Kidney (tissue), 14 donors: ENCODE results near the gene OXTR. TPM values are rescaled to one million over a fixed set of nuclear protein-coding genes. Genes with fewer than 3 reads are reported as not detected.

ENCODE experiments used
- DNase-seq, 5 donors: peaks; one replicate each; pipeline ENCODE4 v3.0.0-alpha.2; 2013 to 2020
- FAIRE-seq: peaks from 2 replicates; lab custom pipeline; 2012; peaks lifted over from hg19 to GRCh38; lab: Jason Lieb, UNC
- H3K27ac ChIP-seq, 2 donors: one replicate each; pipeline ENCODE4 v1.7.0; 2013; ENCODE audit warnings: low read depth in 2 of 2, low read length in 2 of 2, inconsistent platforms in 1 of 2
- H3K27me3 ChIP-seq: one replicate; pipeline ENCODE4 v1.7.1; 2013; ENCODE audit warnings: low read length, inconsistent platforms; ENCODE audit not compliant: control insufficient read depth, insufficient read depth
- H3K36me3 ChIP-seq, 3 donors: one replicate each; pipeline versions ENCODE4 v1.7.0 to v1.7.1; 2013; ENCODE audit warnings: low read length in 3 of 3, control low read depth in 1 of 3, inconsistent platforms in 1 of 3; ENCODE audit not compliant: insufficient read depth in 3 of 3, control insufficient read depth in 2 of 3
- H3K4me1 ChIP-seq, 3 donors: one replicate each; pipeline versions ENCODE4 v1.7.0 to v1.7.1; 2013; ENCODE audit warnings: low read length in 3 of 3, inconsistent platforms in 1 of 3, low read depth in 1 of 3; ENCODE audit not compliant: control insufficient read depth in 2 of 3, insufficient read depth in 2 of 3
- H3K4me3 ChIP-seq, 3 donors: one replicate each; pipeline versions ENCODE4 v1.7.0 to v1.8.1; 2013; ENCODE audit warnings: low read length in 3 of 3, control low read depth in 1 of 3, inconsistent platforms in 1 of 3
- H3K9ac ChIP-seq, 3 donors: one replicate each; pipeline versions ENCODE4 v1.7.0 to v1.7.1; 2013; ENCODE audit warnings: low read length in 3 of 3, control low read depth in 1 of 3, inconsistent platforms in 1 of 3
- H3K9me3 ChIP-seq, 3 donors: one replicate each; pipeline versions ENCODE4 v1.7.0 to v1.7.1; 2013; ENCODE audit warnings: low read length in 3 of 3, control low read depth in 1 of 3, inconsistent platforms in 1 of 3; ENCODE audit not compliant: control insufficient read depth in 2 of 3, insufficient read depth in 1 of 3
- intact Hi-C: fragments of 100-400 bp; cut with DNase I; formaldehyde crosslinking; loops from one replicate; pipeline ENCODE4 v1.11.1; 2022
- polyA plus RNA-seq: library from polyadenylated mRNA; stranded (reverse); fragments of 350-450 nt; fragmentation: Illumina TruSeq; extraction: RNeasy Lipid Tissue Mini Kit (QIAGEN cat#74804); gene quantifications from one replicate; pipeline ENCODE4 v1.2.3, GENCODE V29; 2014; ENCODE audit warnings: low read depth, low replicate concordance; ENCODE audit not compliant: insufficient read depth
- total RNA-seq: library from RNA; stranded (reverse); fragmentation: NEBNext Ultra II Directional; extraction: Animal tissue kit (Norgen Biotek cat#: 25700); gene quantifications from one replicate; pipeline ENCODE4 v1.2.1, GENCODE V29; 2021
- TF ChIP-seq, protein P1 (sequence below): IDR thresholded peaks from 3 replicates; pipeline ENCODE4 v1.5.1; 2012; ENCODE audit warnings: mild to moderate bottlenecking, moderate library complexity, borderline replicate concordance; ENCODE audit not compliant: insufficient read depth; ENCODE audit errors: extremely low read depth
- donor health status: control.
- donor health status: control.
- donor health status: control.
- donor health status: control.
- donor health status: control.
- donor health status: DM: yes; HTN: yes; CAD: no.
- donor health status: Normal renal cell carcinoma (clear cell type).

Gene OXTR
- total and polyA plus RNA-seq, 2 donors from 2014 or later: 0.39 to 1.2 TPM

DNA sequence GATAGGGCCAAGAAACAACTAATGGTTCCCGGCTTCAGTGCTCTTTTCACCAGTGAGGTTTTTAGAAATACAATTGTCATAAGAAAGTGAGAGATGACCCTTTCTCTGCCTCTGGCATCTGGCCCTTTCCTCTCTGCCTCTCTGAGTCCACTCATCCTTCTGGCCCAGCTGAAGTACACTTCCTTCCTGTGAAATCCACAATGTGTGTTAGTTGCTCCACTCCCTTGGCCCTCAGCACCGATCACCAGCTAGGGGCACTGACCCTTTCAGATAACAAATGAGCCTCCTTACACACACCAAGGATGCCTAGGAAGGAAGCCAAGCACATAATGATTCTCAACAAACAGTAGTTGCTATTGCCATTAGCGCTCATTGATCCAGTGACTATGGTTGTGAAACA lies 38.8 kb downstream of the OXTR start:
- intact Hi-C loops: no loop called here
- no peak overlapping the region for H3K4me3 ChIP-seq
- DNase-seq (no peak), FAIRE-seq (no peak)
- H3K36me3 ChIP-seq: no peaks in the 10 kb centered on the region
- peaks cover 0 to 3% (median 0%) of the 10 kb centered on the region in 3 donors for H3K9me3 ChIP-seq
- TF ChIP-seq, protein P1, sequence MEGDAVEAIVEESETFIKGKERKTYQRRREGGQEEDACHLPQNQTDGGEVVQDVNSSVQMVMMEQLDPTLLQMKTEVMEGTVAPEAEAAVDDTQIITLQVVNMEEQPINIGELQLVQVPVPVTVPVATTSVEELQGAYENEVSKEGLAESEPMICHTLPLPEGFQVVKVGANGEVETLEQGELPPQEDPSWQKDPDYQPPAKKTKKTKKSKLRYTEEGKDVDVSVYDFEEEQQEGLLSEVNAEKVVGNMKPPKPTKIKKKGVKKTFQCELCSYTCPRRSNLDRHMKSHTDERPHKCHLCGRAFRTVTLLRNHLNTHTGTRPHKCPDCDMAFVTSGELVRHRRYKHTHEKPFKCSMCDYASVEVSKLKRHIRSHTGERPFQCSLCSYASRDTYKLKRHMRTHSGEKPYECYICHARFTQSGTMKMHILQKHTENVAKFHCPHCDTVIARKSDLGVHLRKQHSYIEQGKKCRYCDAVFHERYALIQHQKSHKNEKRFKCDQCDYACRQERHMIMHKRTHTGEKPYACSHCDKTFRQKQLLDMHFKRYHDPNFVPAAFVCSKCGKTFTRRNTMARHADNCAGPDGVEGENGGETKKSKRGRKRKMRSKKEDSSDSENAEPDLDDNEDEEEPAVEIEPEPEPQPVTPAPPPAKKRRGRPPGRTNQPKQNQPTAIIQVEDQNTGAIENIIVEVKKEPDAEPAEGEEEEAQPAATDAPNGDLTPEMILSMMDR: no peak
- H3K4me1 ChIP-seq: no peaks in the 10 kb centered on the region
- no peak overlapping the region for H3K27ac ChIP-seq
- H3K27me3 ChIP-seq: no peaks in the 10 kb centered on the region
- H3K9ac ChIP-seq: no peak overlapping the region

DNA sequence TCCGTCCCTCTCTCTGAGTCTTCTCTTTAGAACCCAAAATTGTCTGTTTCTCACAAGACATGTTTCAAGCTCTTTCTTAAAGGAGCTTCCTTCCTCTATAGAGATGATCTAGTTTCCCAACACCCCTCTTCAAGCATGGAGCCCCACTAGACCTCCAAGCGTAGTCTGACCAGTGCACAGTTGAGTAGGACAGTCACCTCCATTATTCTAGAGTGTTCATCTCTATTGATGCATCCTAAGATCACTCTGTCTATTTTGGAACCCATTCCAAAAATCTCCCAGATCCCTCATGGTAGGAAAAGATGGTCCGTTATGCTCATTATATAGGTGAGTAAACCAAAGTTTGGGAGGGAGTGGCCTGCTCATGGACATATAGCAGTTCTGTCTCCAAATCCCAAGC lies 39.9 kb downstream of the OXTR start:
- DNase-seq (no peak), FAIRE-seq (no peak)
- TF ChIP-seq, protein P1: no peak
- Histone ChIP-seq H3K9me3 (peaks cover 0 to 3% (median 0%) of the 10 kb centered on the region in 3 donors), H3K27ac (no peak overlapping the region), H3K4me1 (no peaks in the 10 kb centered on the region), H3K36me3 (no peaks in the 10 kb centered on the region), H3K9ac (no peak overlapping the region), H3K27me3 (no peaks in the 10 kb centered on the region), H3K4me3 (no peak overlapping the region)
- intact Hi-C loops: no loop called here

DNA sequence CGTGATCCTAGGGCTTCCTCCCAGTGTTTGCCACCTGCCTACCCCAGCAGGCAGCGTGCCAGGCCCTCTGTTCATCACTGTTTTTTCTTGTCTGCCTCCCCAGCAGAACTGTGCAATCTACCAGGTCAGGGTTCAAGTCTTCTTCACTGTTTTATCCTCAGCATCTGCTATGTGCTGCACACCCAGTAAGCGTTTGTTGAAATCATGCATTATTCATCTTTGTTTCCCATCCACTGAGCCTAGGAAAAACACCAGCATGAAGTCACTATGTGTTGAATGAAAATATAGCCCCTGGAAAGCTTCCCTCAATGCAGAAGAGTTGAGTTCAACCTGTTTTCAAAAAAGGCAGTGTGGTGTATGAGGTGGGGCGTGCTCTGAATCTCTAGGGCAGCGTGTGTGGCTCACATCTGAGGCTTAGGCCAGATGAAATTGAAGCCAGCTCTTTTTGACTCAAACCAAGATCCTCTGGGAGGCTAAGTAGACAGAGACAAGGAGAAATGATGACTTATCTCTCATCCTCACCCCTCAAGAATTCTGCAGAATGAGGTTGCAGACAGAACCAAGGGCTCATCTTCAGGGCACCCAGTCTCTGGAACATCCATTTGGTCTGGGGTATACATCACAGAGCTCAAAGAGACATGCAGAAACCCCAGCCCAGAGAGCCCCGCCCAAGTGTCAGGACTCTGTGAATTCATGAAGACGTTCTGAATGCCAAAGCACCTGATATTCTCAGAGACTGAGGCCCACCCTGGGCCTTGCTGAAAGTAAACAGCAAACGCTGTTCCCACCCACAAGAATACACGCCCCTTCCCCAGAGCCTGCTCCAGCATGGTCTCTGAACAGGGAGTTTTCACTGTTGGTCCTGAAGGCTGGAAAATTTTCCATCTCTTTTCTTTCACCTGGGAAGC lies 41.6 kb downstream of the OXTR start:
- Histone ChIP-seq H3K36me3 (no peaks in the 10 kb centered on the region), H3K9ac (no peak overlapping the region), H3K4me3 (no peak overlapping the region), H3K9me3 (peaks cover 0 to 3% (median 0%) of the 10 kb centered on the region in 3 donors), H3K27ac (no peak overlapping the region), H3K27me3 (no peaks in the 10 kb centered on the region), H3K4me1 (no peaks in the 10 kb centered on the region)
- DNase-seq (no peak), FAIRE-seq (no peak)
- intact Hi-C loops: no loop called here
- TF ChIP-seq, protein P1: no peak
